Suprapubic skin (tissue), 4 donors: ENCODE results near the gene HACD2.

Experiments
- EP300 ChIP-seq: sonication (generic); formaldehyde crosslinking; IDR thresholded peaks from one replicate; pipeline ENCODE4 v1.6.1; 2017; ENCODE audit warnings: antibody characterized with exemption
- POLR2A ChIP-seq, 2 donors: fragments of 450-650 bp; IDR thresholded peaks; one replicate each; pipeline ENCODE4 v1.6.1; 2017; ENCODE audit warnings: antibody characterized with exemption in 2 of 2, mild to moderate bottlenecking in 2 of 2, moderate library complexity in 2 of 2
- POLR2AphosphoS5 ChIP-seq, 3 donors: sonication (generic); formaldehyde crosslinking; IDR thresholded peaks; one replicate each; pipeline ENCODE4 v1.6.1; 2017; ENCODE audit warnings: antibody characterized with exemption in 3 of 3
- TF ChIP-seq, protein P1 (sequence below), 2 donors: fragments of 200-600 bp in 1 of 2; fragments of 450-650 bp in 1 of 2; sonication (generic) in 1 of 2; IDR thresholded peaks; one replicate each; pipeline ENCODE4 v1.5.1; 2016 to 2019; ENCODE audit warnings: antibody characterized with exemption in 2 of 2, mild to moderate bottlenecking in 1 of 2, moderate library complexity in 1 of 2

DNA sequence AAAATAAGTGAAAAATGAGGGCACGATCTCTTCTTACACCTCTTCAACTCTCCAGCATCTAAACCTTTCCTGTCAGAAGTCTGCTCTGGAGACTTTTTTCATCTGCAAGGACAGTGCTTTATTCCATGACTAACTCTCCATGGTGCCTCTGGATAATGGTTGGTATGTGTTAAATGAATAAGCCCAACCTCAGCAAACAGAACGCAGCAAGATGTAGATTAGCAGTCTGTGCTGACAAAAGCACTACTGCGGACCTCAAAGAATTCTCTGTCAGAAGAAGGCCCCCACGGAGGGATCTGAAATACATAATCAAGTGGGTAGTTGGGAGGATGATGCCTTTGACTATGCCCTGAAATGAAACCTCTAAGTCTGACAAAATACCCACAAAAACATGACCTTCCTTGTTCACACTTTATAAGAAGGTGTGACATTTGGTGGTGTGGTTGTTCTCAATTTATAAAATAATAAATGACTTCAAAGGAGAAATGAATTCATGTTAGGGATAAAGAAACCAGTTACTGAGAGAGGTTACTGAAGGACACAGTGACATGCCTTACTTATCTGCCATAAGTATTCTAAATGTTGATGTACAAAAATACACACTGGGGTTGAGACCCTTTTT is 92.8 kb downstream of the HACD2 start:
- TF ChIP-seq, protein P1, sequence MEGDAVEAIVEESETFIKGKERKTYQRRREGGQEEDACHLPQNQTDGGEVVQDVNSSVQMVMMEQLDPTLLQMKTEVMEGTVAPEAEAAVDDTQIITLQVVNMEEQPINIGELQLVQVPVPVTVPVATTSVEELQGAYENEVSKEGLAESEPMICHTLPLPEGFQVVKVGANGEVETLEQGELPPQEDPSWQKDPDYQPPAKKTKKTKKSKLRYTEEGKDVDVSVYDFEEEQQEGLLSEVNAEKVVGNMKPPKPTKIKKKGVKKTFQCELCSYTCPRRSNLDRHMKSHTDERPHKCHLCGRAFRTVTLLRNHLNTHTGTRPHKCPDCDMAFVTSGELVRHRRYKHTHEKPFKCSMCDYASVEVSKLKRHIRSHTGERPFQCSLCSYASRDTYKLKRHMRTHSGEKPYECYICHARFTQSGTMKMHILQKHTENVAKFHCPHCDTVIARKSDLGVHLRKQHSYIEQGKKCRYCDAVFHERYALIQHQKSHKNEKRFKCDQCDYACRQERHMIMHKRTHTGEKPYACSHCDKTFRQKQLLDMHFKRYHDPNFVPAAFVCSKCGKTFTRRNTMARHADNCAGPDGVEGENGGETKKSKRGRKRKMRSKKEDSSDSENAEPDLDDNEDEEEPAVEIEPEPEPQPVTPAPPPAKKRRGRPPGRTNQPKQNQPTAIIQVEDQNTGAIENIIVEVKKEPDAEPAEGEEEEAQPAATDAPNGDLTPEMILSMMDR (IDR thresholded peaks at IDR 0.05), result no peak
- TF ChIP-seq POLR2A (IDR thresholded peaks at IDR 0.05) (no peak), EP300 (no peak), POLR2AphosphoS5 (IDR thresholded peaks at IDR 0.05) (no peak)
